ENCODE measurements around the gene ZNF598.

DNA sequence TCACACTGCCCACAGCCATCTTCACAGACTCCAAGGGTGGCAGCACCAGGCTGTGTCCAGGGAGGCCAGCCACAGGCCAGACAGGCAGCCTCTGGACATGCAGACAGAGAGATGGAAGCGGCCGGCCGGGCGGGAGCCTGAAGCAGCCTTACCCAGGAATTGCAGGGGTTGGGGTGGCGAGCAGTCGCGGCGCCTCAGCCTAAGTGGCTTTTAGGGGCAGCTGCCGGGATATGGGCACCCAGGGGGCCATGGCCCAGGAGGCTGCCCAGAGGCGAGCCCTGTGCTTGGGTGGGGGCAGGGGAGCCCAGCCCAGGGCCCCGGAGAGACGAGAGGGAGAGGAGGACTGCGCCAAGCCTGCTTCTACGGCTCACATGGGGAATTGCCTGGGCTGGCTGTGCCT lies 15.6 kb upstream of the ZNF598 start:
- no peak for TF ChIP-seq TOX (CRISPR knock-in tag; IDR thresholded peaks at IDR 0.05; ENCODE audit: borderline replicate concordance)
- no peak for TF ChIP-seq ESRRG (CRISPR knock-in tag; IDR thresholded peaks at IDR 0.05)
- no peak for TF ChIP-seq ARNTL (CRISPR knock-in tag; IDR thresholded peaks at IDR 0.05; ENCODE audit: borderline replicate concordance, low read depth)
- TF ChIP-seq SNAI2 (CRISPR knock-in tag; IDR thresholded peaks at IDR 0.05): no peak
- TF ChIP-seq ZFP30 (CRISPR knock-in tag; IDR thresholded peaks at IDR 0.05): no peak
- TF ChIP-seq, protein P1, sequence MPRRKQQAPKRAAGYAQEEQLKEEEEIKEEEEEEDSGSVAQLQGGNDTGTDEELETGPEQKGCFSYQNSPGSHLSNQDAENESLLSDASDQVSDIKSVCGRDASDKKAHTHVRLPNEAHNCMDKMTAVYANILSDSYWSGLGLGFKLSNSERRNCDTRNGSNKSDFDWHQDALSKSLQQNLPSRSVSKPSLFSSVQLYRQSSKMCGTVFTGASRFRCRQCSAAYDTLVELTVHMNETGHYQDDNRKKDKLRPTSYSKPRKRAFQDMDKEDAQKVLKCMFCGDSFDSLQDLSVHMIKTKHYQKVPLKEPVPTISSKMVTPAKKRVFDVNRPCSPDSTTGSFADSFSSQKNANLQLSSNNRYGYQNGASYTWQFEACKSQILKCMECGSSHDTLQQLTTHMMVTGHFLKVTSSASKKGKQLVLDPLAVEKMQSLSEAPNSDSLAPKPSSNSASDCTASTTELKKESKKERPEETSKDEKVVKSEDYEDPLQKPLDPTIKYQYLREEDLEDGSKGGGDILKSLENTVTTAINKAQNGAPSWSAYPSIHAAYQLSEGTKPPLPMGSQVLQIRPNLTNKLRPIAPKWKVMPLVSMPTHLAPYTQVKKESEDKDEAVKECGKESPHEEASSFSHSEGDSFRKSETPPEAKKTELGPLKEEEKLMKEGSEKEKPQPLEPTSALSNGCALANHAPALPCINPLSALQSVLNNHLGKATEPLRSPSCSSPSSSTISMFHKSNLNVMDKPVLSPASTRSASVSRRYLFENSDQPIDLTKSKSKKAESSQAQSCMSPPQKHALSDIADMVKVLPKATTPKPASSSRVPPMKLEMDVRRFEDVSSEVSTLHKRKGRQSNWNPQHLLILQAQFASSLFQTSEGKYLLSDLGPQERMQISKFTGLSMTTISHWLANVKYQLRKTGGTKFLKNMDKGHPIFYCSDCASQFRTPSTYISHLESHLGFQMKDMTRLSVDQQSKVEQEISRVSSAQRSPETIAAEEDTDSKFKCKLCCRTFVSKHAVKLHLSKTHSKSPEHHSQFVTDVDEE (CRISPR knock-in tag; IDR thresholded peaks at IDR 0.05): no peak
- TF ChIP-seq PATZ1 (CRISPR knock-in tag; IDR thresholded peaks at IDR 0.05; ENCODE audit: borderline replicate concordance): no peak
- TF ChIP-seq ZFP3 (CRISPR knock-in tag; IDR thresholded peaks at IDR 0.05): no peak
- TF ChIP-seq CSDC2 (CRISPR knock-in tag; IDR thresholded peaks at IDR 0.05): no peak
- TF ChIP-seq ISL1 (CRISPR knock-in tag; IDR thresholded peaks at IDR 0.05): no peak
